ENCODE results near the gene BRD1.

The BRD1 gene

DNA sequence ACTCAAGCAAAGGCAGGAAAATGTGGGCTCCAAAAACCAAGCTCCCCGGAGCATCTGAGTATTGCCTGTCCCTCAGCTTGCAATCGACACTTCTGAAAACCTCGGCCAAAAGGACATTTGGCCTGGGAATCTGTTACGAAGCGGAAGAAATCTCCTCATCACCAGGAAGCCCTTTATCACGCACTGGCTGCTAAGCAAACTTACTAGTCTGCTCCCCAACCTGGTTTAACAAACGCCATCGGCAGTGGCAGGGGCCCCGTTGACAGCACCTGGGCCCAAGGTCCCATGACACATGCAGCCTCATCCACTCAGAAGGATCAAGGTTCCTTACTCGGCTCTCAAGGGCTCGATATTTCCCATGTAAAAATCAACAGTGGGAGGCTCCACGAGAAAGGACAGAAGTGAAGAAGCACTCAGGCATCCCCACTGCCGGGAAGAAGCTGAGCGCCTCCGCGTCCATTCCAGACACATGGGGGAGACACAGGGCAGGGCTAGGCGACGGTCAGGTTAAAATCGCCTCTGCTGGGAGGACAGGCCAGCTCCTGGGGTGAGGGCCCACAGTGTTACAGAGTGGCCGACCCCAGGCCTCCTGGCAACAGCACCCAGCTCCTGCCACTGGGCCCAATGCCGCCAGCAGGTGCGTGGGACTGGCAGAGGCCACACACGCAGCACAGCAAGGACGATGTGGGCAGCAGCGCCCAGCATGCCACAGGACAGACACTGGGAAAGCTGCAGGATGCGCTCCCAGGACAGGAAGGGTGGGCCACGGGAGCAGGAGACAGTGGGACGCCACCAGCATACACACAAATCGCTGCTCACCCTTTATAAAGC is 27.1 kb downstream of the BRD1 start:
- no peak for DNase-seq

GRCh38 chr22:49799431-49800075 is 28.1 kb downstream of the BRD1 start:
- no peak for DNase-seq

DNA sequence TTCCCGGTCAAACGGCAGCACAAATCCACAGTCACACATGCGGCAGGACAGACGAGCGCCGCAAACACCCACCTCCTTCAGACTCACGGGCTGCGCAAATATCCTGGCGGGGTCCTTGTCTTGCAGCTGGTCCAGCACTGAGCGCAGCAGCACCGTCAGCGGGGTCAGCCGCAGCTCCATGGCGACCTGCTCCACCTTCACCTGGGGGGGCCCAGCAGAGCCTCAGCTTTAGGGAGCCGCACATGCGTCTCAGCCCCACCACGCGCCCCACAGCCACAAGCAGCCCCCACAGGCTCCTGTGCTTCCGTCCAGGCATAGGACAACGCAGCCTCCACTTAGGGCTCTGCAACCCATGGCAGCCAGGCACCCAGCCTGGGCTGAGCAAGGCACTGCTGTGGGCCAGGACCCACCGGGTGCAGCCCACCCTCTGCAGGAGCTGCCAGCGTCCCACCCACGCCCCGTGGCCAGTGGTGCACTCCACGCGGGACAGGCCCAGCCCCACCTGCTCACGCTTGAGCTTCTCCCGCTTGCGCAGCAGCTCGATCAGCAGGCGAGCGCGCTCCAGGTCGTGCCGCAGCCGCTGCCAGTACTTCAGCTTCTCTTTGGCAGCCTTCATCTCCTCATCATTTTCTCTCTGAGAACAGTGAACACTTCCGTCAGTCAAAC is 29.1 kb downstream of the BRD1 start:
- DNase-seq, result no peak

- DNase-seq, result no peak
Measured at GRCh38 chr22:49797706-49798105, 30.0 kb downstream of the BRD1 start.

DNA sequence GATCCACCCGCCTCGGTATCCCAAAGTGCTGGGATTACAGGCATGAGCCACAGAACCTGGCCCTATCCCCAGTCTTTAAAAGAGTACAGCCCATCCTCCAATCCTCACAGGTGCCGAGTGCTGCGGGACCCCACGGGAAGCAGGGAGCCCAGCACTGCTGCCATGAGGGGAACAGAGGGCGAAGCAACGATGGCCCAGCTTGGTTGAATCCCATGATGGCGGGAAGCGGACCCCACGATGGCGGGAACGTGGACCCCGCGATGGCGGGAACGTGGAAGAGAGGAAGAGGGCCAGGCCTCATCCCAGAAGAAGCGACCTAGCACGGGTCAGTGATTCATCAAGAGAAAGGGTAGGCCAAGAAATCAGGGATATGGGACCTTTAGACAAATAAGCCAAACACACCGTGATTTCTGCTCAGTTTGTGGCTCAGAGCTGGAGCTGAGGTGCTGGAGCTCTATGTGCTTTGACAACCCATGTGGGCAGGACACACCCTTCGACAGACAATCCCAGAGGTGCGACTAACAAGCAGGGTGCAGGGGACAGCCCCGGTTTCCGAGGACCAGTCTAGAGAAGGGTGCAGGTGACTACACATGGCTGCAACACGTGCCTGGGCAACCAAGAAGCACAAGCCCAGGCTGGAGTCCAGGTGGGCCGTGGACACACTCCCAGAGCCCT is 30.9 kb downstream of the BRD1 start:
- no peak for DNase-seq

- DNase-seq, result no peak
Measured at GRCh38 chr22:49795521-49795920, 32.2 kb downstream of the BRD1 start.

GRCh38 chr22:49793871-49794270 is 33.8 kb downstream of the BRD1 start:
- DNase-seq, result no peak

GRCh38 chr22:49793296-49793695 is 34.4 kb downstream of the BRD1 start:
- no peak for DNase-seq

GRCh38 chr22:49792107-49792506 is 35.6 kb downstream of the BRD1 start:
- no peak for DNase-seq

- no peak for DNase-seq
Measured at GRCh38 chr22:49791682-49792081, 36.0 kb downstream of the BRD1 start.

- DNase-seq, result no peak
Measured at GRCh38 chr22:49790912-49791311, 36.8 kb downstream of the BRD1 start.

DNA sequence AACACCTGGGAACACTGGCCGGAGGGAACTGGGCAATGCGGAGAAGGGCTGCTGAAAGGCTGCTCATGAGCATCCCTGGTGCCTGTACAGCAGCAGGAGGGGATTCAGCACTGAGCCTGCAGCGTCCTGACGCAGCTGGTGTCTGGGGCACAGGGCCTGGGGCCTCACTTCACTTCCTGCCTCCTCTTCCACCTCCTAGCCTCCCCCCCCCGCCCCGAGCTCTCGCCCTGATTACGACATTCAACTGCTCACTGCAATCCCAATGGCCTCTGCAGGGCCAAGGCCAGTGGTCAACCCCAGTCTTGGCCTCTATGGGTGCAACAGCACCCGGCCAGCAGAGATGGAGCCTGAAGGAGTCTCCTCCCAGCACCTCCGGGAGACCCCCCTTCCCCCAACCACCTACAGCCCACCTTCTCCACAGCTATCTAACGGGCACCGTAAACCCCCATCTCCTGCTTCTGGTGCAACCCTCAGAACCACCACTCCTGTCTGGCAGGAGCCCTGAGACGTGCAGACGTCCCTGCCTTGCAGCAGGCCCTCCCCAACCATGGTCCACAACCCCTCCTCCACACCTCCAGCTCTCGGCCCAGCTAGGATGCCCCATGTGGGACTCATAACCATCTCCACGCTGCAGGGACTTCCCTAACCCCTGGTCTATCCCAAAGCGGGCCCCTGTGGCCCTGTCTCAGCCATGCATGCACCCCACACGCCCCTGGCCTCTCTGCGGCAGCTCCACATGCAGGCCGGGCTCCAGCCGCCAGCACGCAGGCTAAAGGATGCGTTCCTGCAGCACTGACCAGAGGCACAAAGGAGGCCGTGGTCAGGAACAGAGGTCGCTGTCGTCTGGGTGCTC is 38.2 kb downstream of the BRD1 start:
- DNase-seq, result no peak

GRCh38 chr22:49788504-49788903 is 39.2 kb downstream of the BRD1 start:
- no peak for DNase-seq

GRCh38 chr22:49787861-49788260 is 39.8 kb downstream of the BRD1 start:
- no peak for DNase-seq

DNA sequence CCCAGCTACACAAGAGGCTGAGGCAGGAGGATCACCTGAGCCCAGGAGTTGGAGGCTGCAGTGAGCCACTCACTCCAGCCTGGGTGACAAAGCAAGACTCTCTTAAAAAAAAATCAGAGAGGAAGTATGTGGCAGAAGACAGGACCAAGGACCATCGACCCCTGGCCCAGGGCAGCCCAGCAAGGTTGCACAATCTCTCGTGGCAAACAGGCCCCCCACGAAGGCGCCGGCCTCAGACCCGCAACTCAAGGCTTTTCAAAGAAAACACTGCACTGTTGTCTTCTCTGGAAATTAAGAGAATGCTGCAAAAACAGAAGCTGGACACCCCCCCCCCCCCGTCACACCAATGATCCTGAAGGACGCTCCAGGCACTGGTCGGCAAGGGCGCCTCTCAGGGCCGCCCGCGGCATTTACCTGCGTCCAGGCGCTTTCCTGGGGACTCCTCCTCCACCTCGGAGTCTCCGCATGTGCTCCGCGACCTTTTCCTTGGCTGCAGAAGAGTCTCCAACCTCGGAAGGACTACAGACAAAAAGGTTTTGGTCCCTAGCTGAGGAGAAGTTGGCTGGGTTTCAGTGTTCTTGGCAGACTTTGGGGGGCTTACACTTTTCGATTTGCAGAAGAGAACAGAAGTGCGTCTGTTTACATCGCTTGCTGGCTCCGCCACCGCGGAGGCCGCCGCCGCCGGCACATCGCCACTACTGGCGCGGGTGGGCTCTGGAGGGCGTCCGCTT is 40.5 kb downstream of the BRD1 start:
- no peak for DNase-seq

- no peak for DNase-seq
Measured at GRCh38 chr22:49785841-49786471, 41.7 kb downstream of the BRD1 start.

- DNase-seq, result no peak
Measured at GRCh38 chr22:49785046-49785521, 42.6 kb downstream of the BRD1 start.

DNA sequence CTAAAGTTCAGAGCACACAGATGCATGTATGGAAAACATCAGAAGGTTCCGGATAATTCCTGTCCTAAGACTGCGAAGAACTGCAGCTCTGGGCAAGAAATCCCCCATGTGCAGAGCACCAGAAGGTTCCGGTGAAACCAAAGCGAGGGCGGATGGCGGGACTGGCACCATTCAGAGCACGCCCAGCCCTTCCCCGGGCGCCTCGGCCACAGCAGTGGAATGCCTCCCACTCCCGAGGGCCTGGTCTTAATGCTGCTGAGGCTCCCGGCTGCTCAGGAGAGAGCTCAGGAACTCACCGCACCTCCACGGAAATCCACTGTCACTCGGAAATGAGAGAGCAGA is 43.1 kb downstream of the BRD1 start:
- DNase-seq, result no peak

GRCh38 chr22:49783926-49784629 is 43.6 kb downstream of the BRD1 start:
- no peak for DNase-seq

GRCh38 chr22:49783036-49783746 is 44.5 kb downstream of the BRD1 start:
- no peak for DNase-seq

All from NCI-H446 treated with DMSO at 0.1 percent for 48 hours (cell line).